Hepatocyte (in vitro differentiated cells): ENCODE measurements around the gene POLR1C.

Source experiments
- EZH2 ChIP-seq: fragments of 200-600 bp; sonication (generic); IDR thresholded peaks from 2 replicates; pipeline ENCODE4 v1.6.1; 2016; ENCODE audit warnings: antibody characterized with exemption, mild to moderate bottlenecking, borderline replicate concordance
- TF ChIP-seq, protein P1 (sequence below): fragments of 200-600 bp; sonication (generic); IDR thresholded peaks from 2 replicates; pipeline ENCODE4 v1.5.1; 2016; ENCODE audit warnings: antibody characterized with exemption, mild to moderate bottlenecking; ENCODE audit not compliant: poor library complexity

DNA sequence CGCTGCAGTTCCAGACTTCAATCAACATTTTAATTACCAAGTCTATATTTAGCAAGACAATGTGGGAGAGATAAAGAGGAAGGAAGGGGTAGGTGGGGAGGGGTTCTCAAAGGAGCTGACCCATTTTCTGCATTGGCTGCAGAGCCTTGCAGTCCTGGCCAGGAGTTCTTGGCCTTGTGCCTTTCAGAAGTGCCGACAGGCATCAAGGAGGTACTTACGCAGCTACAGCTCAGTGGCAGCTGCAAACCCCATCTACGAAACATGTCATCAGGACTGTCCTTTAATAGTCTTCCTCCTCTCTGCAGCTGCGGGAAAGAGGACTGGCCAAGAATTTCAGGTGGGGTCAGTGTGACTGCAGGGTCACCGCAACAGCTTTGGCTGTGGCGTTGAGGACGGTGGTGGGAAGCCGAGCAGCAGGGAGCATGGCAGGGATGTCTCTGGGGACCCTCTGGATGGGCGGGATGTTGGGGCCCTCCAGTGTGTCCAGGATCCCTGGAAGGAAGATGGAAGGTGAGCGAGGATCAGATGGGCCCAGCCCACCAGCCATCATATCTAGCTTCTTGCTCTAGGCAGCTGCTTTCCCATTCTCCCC is 5.0 kb upstream of the POLR1C start:
- TF ChIP-seq EZH2 = no peak
- TF ChIP-seq, protein P1, sequence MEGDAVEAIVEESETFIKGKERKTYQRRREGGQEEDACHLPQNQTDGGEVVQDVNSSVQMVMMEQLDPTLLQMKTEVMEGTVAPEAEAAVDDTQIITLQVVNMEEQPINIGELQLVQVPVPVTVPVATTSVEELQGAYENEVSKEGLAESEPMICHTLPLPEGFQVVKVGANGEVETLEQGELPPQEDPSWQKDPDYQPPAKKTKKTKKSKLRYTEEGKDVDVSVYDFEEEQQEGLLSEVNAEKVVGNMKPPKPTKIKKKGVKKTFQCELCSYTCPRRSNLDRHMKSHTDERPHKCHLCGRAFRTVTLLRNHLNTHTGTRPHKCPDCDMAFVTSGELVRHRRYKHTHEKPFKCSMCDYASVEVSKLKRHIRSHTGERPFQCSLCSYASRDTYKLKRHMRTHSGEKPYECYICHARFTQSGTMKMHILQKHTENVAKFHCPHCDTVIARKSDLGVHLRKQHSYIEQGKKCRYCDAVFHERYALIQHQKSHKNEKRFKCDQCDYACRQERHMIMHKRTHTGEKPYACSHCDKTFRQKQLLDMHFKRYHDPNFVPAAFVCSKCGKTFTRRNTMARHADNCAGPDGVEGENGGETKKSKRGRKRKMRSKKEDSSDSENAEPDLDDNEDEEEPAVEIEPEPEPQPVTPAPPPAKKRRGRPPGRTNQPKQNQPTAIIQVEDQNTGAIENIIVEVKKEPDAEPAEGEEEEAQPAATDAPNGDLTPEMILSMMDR = no peak
